Activated CD4-positive, alpha-beta T cell treated with anti-CD3 and anti-CD28 coated beads, Interleukin-2, Interleukin-4, amounts not matched to agents 100 ng/mL and 50 ng/mL, durations not matched to agents 16 hours and 8 hours (primary cell): ENCODE measurements around the gene GCLC.

Experiments
- DNase-seq: peaks from one replicate; pipeline ENCODE4 v3.0.0-alpha.2; 2020; ENCODE audit warnings: low spot score

The GCLC gene

GRCh38 chr6:53447865-53448264, 97.0 kb downstream of the GCLC start:
- no peak for DNase-seq
